Measurements from ENCODE around the gene SLC23A3.
A peak's percentile ranks its signal among the peaks of the same experiment; 100 is the strongest.

SLC23A3 gene

DNA sequence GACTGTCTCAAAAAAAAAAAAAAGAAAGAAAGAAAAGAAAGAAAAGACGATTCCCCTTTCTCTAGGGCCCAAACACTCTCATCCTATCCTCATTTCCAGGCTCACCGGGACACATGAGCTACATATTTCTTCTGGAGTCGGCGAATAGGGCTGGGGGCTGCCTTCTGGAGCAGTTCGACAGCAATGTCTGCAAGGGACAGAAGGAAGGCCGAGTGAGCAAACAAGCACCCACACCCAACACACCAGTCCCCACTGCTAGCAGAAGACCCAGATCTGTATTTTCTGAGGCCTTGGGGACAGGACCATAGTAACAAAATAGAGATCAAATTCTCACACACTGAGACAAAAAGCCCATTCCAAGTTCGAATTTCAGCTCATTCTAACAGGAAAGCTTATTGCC is 5.7 kb upstream of the SLC23A3 start:
- no peak for DNase-seq

DNA sequence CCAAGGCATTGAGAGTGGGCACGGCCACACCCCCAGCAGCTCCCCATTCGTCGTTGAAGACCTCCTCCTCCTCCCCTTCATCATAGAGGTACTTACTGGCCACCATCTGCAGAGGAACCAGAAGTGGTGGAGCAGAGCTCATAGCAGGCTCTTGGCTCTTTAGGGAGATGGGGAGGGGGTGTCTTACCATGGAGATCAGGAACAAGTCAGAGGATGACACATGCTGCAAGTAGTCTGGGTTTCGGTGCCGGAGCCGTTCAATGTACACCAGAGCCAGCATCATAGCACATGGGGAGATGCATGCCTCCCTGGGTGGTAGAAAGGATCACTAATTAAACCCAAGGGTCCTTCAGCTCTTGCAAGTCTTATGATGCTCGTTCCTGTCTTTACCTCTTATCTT is 5.0 kb upstream of the SLC23A3 start:
- no peak for DNase-seq

DNA sequence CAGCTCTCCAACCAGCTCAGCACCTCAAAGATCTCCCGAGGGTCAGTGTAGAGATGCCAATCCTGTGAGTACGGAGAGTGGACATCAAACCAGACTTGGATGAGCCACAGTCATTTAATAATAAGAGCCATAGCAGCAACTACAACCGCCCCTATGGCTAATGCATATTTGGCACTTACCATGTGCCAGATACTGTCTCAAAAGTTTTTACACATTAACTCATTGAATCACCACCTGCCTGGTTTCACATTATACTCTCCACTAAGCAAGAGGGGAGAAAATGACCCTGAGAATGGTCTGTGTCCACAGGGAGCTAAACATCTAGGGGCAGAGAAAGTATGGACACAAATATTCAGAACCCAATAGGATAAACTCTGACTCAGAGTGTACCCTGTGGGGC is 4.3 kb upstream of the SLC23A3 start:
- no peak for DNase-seq

DNA sequence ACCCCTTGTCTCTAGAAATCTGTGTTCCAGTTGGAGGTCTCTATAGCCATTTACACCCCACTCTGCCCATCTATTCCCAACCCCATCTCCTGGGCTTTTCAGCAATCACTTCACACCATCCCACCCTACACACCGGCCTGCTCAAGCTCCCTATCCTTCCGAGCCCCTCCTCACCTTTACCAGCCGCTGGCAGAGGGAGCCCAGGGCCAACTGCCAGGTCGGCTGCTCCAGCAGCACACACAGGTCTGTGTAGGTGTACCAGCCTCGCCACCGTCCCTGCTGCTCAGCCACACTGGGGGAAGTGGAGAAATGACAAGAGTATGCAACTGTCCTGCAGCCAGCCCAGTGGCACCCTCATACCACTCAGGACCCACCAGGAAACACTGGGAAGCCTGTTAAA is 3.3 kb upstream of the SLC23A3 start:
- no peak for DNase-seq

DNA sequence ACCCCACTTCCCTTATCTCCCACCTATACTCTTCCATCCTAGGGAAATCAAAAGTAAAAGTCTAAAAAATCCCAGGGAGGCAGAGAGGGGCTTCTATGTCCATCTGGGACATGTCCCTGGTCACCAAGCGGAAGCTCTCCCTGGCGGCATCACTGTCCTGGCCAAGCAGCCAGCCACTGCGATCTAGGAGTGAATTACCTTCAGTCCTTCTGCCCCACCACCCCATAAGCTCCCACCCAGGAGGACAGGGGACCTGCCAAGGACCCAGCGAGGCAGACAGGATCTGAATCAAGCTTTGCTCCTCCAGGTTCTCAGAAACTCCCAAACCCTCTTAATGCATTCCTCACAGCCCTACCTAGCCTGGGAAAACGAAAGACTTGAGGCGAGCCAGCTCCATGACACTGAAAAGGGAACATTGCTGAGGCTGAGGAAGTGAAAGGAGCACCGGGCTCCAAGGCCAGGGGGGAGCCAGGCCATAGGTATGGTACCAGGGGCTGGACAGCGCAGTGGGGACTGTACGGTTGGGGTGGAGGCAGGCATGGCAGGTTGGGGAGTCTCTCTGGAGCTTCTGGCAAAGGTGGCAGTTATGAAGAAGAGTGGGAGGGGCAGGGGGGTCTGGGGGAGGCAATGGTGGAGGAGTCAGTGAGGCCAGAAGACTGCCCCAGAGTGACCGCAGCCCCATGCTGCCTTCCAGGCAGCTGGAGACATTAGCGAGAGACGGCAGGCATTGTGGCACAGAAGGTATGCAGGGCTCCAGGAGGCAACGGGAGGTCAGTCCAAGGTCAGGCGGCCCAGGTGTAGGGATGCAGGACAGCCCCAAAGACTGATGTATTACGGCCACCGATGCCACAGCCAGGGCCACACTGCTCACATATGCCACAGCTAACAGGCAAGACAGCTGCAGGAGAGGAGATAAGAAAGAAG is 2.7 kb upstream of the SLC23A3 start:
- no peak for DNase-seq

DNA sequence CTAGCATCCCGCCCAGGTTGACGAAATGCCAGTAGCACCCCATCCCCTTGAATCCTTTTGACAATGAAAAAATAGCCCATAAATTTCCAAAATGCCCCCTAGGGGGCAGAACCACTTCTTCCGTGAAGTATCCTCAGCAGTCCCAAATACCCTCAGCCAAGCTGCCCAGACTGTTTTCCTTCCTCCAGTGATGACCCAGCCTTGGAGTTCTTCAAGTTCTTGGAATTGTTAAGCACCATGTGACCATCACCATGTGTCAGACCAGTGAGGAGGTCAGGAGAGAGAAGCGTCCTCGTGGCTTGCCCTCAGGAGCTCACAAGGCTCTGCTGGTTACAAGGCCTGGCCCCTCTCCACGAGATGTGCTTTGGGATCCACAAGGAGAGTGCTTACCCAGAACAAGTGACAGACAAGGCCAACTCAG is 1.4 kb upstream of the SLC23A3 start:
- no peak for DNase-seq

DNA sequence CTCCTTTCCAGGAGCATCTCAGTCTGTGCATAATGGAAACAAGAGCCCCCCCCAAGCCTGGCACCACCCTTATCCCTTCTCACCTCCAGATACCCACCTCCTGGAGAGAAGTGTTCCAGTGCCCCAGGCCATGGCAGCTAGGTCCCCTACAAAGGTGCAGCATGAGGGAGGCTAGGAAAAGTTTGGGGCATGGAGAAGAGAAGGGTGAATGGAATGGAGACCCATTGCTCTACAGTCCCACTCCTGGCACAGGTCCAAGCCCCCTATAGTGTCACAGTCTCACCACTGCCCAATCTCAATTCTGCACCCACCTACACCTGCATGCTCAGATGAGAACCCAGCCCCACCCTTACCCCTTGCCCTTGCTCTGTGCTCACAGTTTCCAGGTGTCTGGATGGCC is 897 bp downstream of the SLC23A3 start:
- no peak for DNase-seq

DNA sequence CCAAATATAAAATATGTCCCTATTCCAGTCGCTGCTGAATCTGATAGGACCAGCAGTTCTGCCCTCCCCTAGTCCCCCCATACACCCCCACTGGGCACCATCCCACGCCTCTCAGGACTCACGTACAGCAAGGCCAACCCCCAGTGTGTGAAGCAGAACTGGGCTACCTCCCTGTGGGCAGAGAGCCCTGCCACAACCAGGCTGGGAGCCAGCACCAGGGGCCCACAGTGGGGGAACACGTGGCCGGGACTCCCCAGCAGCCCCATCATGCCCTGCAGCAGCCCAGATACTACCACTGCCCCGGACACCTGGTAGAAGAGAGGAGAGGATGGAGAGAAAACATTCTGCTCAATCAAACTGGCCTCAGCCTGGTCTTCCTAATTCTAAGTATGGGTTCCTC is 1.3 kb downstream of the SLC23A3 start:
- DNase-seq = no peak

DNA sequence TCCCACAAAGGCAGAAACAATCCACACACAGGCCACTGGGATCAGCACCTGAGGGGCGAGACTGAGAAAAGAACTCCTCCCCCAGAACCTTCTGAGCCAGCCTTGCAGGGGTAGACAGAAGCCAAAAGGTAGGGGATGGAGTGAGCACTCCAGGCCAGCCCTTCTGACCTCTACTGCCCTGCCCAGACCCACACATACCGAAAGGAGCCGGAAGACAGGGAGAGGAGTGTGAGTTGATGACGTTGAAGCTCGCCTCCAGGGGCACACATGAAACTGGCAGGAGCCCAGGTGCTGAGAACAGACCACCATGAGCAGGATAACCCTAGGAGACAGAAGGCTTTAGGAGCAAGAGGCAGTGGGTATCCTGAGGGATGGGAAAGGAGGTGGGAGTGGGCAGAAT is 1.8 kb downstream of the SLC23A3 start:
- DNase-seq = no peak

DNA sequence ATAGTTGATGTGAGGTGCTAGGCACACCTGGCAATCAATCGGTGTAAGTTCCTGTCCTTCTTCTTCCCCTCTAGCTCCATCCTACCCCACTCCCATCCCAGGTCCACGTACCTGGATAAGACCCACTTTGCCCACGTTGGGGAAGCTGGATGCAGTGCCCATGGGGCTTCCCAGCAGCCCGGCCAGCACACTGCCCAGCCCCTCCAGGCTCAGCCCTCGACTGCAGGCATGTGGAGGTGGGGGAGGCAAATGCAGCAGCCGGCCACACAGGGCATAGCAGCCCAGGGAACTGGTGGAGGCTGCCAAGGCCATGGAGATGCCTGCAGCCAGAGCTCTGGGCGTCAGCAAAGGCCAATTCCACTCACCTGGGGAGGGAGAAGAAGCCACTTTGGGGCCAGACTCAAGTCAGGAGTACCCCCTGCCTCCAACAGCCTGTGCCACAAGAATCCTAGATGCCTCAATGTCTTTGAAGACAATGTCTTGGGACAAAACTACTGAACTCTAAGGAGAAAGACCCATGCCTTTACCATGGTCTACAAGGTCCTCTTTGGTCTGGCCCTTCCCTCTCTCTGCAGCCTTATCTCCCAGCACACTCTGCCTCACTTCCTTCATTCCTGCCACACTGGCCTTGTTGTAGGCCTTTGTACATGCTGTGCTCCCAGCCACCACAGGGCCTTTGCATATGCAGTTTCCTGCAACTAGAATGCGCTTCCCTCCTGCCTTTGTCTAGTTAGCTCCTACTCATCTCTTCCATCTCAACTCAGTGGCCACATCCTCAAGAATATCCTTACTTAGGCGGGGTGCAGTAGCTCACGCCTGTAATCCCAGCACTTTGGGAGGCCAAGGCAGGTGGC is 4.5 kb downstream of the SLC23A3 start:
- no peak for DNase-seq

DNA sequence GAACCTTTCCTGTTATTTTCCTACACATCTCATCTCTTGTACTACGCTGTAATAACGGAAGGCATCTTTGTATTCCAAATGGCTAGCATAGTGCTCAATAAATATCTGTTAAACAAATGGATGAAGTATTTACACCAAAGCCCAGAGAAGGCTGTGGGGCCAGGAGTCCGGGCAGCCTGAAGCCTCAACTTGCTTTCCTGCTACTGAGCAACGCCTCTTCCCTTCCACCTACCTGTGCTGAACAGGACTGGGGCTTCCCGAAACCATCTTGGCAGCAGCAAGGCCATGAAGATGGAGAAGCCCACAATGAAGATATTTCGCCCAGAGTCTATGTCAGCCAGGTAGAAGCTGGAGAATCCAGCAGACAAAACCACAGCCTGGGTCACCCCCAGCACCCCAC is 6.7 kb downstream of the SLC23A3 start:
- DNase-seq = no peak

DNA sequence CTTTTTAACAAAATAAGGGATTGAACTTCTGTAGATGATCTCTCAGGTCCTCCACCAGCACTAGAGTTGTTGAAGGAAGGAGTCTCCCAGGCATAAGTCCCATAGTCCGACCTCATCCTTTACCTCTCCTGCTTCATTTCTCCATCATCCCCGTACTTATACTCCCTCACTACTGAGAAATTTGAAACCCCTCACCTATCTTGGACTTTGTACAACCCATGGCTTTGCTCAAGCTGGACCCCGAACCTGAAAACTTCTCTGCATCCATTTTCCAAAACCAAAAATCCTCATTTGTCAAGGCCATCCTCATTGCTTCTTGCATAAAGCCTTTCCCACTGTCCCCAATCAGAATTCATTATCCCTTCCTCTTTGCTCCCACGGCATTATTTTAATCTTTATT is 8.7 kb downstream of the SLC23A3 start:
- DNase-seq = no peak

DNA sequence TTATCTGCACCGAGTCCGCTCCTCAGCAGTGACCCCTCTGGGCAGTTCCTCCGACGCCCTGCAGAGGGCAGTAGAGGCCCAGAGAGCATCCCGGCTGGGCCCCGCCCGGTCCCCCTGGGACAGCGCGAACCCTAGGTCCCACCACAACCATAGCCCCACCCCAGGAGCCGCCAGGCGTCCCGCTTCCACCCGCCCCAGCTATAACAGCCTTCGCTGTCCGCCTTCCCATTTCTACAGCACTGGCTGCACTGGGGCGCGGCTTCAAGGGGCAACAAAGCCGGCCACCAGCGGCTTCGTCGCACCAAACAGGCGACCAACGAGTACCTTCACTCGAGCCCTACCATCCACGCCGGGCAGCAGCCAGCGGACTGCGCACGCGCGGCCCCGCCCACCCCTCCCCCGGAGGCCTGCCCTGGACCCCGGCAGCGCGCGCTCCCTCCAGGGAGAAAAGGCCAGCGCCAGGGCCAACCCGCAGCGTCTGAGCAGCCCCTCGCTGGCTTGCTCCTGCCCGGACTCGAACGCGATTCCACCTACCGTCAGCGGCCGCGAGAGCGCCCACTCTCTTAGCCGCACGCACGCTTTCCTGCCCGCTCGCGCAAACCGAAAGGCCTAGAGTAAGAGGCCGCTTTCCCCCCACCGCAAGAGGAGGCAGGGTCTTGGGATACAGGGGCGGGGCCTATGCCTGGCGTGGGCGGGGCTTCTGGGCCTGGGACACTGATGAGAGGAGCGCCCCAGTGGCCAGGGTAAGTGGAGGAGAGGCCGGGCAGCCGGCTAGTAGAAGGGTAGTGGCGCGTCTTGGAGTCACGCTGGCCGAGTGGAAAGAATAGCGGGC is 9.4 kb downstream of the SLC23A3 start, which contains the start of gene NHEJ1:
NHEJ1 (minus strand) TSS at position 630 of the 832 bp plus-strand sequence. CDS start 2,453 bp downstream, outside the sequence.
- DNase-seq = peak; percentile 77

DNA sequence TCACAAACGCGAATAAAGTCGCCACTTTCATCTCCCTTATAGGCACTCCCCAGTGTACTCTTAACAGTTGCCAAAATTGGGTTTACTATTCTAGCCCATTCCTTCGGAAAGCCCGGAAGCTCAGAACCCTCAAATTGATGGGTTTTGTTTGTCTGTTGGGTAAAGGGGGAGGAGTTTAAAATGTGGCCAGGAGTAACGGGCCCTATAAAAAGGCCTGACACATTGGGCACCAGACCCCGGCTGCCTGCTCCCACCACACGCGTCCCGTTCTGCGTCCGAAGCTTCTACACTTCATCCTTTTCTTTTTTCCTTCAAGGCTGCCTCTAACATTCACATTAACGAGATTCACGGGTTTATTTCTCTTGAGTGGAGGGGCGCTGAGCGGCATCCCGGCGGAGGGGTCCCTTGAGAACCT is 10.1 kb downstream of the SLC23A3 start:
- no peak for DNase-seq

DNA sequence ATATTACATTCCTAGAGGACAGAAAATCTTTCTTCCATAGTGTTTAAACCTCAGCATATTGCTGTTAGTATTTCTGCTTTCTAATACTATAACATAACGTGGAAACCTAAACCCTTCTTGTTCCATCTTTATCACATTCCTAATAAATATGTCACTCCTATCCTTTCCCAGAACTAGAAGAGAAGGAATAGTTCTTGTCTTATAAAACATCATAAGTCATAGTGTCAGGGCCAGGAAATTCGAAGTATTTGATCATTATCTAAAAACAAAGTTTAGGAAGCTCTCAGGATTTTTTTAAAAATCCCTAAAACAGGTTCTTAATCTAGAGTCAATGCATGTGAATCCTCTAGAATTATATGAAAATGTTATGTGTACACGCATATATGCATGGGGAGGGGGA is 11.2 kb downstream of the SLC23A3 start:
- no peak for DNase-seq

DNA sequence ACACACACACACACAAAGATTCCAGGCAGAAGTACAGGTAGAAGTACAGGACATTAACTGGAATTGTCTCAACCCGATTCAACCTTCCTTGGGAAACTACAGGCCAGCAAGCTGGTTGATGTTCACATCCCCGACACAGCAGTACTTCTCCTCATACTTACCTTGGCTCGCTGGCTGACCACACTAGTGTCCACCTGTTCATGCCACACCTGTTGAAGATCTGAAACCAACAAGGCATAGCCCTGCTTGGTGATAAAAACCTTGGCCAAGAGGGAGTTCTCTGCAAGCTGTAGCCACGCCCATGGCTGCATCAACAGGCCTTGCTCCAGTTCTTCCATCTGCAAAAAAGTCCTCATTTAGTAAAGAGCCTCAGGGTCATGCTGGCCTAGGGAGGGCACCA is 11.8 kb downstream of the SLC23A3 start:
- DNase-seq = no peak

DNA sequence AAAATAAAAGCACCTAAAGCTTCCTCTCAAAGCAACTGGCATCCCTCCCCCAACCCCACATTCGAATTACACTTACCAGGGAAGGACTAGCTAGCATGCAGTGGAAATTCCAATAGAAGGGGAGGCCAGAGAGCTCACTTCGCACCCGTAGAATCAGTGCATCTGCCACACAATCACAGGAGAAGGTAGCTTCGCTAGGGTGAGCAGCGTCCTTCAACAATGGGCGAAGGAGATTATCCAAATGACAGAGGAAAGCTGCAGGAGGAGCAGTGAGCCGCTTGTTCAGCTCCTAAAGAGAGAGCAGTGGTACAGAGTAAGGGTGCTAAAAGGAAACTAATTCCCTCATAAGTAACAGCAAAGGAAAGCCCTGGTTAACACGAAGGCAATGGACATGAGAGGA is 12.4 kb downstream of the SLC23A3 start:
- DNase-seq = no peak

DNA sequence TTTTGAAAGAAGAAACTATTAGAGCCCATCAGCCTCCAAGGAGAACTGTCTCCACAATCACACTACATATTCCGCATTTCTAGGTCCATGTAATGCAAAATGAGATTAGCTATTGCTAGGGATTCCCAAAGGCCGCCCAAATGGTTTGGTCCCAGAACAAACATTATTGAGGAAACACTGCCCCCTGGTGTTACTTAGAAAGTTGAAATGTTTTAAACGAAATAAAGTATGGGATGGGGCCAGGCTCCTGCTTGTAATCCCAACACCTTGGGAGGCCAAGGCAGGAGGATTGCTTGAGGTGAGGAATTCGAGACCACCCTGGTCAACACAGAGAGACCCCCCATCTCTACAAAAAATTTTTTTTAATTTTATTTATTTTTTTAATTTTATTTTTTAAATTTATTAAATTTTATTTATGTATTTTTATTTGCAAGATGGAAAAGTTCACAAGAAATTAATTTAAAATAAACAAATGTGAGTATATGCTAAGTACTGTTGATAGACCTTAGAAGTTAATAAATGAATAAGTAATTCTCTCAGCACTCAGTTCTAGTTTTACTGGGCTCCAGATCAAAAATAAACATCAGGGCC is 14.7 kb downstream of the SLC23A3 start:
- peak; percentile 87 for DNase-seq

DNA sequence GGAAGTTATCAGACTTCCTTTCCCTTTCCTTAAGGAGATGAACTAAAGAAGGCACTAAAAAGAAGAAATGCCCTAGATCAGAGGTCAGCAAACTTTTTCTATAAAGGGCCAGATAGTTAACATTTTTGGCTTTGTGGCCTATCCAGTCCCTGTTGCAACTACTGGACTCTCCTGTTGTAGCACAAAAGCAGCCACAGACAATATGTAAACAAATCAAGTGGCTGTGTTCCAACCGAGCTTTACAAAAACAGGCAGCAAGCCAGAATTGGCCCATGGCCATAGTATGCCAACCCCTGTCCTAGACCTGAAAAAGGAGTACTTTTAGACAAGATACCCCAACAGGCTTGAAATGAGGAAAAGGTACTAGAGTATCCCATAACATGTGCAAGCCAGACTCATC is 20.2 kb downstream of the SLC23A3 start:
- peak; percentile 49 for DNase-seq

DNA sequence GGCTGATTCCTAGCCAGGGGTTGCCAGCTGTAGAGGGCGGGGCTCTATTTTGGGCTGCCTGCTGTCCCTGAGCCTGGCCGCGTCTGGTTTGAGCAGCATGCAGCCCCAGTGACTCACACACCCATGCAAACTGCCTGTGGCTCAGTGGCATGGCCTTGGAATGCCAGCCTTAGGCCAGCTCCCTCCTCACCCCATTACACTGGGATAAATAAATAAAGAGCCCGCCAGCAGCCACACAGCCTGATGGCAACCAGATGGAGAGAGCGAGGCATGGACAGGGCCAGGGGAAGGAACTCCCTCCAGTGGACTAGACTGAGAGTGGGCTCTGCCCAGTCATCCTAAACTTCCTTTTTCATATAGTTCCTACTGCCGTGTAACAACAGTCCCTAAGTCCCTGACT is 27.5 kb downstream of the SLC23A3 start:
- DNase-seq = no peak

DNA sequence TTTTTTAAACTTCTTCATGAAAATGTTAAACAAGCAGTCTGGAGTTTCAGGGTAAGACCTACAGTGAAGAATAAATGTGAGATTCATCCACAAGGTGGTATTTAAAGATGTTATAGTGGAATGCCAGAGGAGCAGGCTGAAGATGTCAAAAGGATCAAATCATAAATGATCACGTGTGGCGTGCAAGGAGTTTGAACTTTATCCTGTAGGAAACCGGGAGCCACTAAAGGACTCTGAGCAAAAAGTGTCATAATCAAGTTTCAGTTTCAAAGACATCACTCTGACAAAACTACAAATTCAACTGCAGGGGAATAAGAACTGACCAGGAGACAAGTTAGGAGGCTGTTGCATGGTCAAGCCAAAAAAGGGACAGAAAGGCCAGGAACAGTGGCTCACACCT is 29.1 kb downstream of the SLC23A3 start:
- DNase-seq = no peak

DNA sequence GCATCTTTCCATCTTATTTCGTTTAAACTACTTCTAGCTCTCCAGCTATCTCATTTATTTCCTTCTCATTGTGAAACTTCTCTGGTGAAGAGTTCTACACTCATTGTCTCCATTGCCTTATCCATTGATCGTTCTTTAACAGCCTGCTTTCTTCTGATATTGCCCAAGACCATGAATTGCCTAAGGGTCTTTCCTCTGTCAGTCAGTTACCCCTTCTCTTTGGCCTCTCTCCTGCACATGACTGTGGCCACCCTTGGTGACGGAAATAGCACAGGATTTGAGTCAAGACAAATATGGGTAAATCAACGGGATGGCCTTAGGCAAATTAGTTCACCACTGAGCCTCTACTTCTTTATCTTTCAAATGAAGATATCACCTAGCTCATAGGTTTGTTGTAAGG is 35.9 kb downstream of the SLC23A3 start:
- DNase-seq = no peak

DNA sequence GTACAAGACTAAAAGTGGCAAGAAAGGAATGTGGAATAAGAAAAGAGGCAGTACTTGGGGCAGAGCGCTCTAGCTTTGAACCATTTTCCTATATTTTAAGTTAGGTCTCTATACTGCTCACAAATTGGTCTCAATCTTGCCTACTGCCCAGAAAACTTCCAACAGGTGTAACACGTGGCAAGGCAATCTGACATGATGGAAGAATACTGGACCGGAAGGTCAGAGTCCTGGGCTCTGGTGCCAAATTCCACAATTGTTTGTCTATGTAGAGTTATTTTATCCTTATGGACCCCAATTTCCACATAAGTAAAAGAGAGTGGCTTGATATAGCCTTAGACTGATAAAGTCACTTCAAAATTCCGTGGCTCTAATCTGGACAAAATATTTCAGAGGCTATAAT is 38.1 kb downstream of the SLC23A3 start:
- no peak for DNase-seq
